ENCODE results near the gene POM121L12. TPM values are rescaled to one million over a fixed set of nuclear protein-coding genes. Genes with fewer than 3 reads are reported as not detected.

The POM121L12 gene
- total RNA-seq, 1 experiment from 2014 or later: not detected

DNA sequence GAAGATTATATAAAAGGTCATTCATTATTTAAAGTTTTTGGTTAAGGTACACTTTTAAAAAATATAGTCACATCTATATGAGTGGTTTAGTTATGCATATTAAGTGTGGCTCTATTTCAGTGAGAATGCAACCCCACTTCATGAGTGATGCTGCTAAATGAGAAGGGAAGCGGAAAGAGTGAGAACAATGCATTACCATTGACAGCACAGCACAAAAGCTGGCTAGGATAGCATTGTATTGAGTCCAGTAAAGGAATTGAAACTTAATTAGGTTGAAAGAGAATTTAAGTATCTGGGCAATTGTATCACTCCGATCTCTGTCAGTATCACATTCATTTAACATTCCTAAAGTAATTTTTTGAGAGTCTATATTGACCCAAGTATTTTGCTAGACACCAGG is 13.2 kb downstream of the POM121L12 start:
- H3K27me3 ChIP-seq (ENCODE audit: insufficient read depth, low read length): no peaks in the 10 kb centered on the region
- H4K91ac ChIP-seq (ENCODE audit: insufficient read length, low read depth, low read length): no peak overlapping the region
- H3K14ac ChIP-seq (ENCODE audit: insufficient read depth, low read length): no peak overlapping the region
- H3K79me1 ChIP-seq (ENCODE audit: insufficient read depth, low read depth, low read length, poor library complexity, severe bottlenecking): no peaks in the 10 kb centered on the region
- H3K4ac ChIP-seq (ENCODE audit: low read depth, low read length): no peak overlapping the region
- H3K4me2 ChIP-seq (ENCODE audit: insufficient read depth, insufficient read length, low read length): no peak overlapping the region
- H3K27me3 Mint-ChIP-seq (ENCODE audit: low read depth): no peaks in the 10 kb centered on the region
- TF ChIP-seq, protein P1, sequence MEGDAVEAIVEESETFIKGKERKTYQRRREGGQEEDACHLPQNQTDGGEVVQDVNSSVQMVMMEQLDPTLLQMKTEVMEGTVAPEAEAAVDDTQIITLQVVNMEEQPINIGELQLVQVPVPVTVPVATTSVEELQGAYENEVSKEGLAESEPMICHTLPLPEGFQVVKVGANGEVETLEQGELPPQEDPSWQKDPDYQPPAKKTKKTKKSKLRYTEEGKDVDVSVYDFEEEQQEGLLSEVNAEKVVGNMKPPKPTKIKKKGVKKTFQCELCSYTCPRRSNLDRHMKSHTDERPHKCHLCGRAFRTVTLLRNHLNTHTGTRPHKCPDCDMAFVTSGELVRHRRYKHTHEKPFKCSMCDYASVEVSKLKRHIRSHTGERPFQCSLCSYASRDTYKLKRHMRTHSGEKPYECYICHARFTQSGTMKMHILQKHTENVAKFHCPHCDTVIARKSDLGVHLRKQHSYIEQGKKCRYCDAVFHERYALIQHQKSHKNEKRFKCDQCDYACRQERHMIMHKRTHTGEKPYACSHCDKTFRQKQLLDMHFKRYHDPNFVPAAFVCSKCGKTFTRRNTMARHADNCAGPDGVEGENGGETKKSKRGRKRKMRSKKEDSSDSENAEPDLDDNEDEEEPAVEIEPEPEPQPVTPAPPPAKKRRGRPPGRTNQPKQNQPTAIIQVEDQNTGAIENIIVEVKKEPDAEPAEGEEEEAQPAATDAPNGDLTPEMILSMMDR (conservative IDR thresholded peaks at IDR 0.05): no peak
- no peak overlapping the region for H2BK5ac ChIP-seq (ENCODE audit: insufficient read length, low read length)
- H2BK12ac ChIP-seq (ENCODE audit: insufficient read length, low read depth, low read length): no peak overlapping the region
- H3K9me3 Mint-ChIP-seq: no peaks in the 10 kb centered on the region; a peak in 2 of 5 replicates
- no peak for DNase-seq
- H3K4me1 ChIP-seq (ENCODE audit: insufficient read depth, low read length): no peaks in the 10 kb centered on the region
- H3K23me2 ChIP-seq (ENCODE audit: insufficient read length, low read depth, low read length, poor library complexity, severe bottlenecking): no peaks in the 10 kb centered on the region
- H3K79me2 ChIP-seq (ENCODE audit: insufficient read depth, low read length): no peaks in the 10 kb centered on the region
- no peak overlapping the region for H2AFZ ChIP-seq (ENCODE audit: low read length)
- H2BK20ac ChIP-seq (ENCODE audit: low read depth, low read length, poor library complexity, severe bottlenecking): no peak overlapping the region
- no CpG with 5 or more reads among the region's 2 CpGs for WGBS (ENCODE audit: extremely low coverage, insufficient read length, low lambda C conversion rate)
- no peak overlapping the region for H3K27ac ChIP-seq (ENCODE audit: insufficient read length, low read depth, low read length)
- no peak overlapping the region for H2AK5ac ChIP-seq (ENCODE audit: insufficient read length, low read length)
- H3K27ac Mint-ChIP-seq: no peak overlapping the region
- H3T11ph ChIP-seq (ENCODE audit: low read length): no peak overlapping the region
- H3K9ac ChIP-seq (ENCODE audit: extremely low read depth, insufficient read length, low read length): no peak overlapping the region
- no peak overlapping the region for H4K5ac ChIP-seq (ENCODE audit: insufficient read length, low read depth, low read length)
- H3K18ac ChIP-seq (ENCODE audit: insufficient read length, low read depth, low read length): no peak overlapping the region
- no peak overlapping the region for H4K8ac ChIP-seq (replicated peaks; ENCODE audit: insufficient read length, low read depth, low read length)
- no peaks in the 10 kb centered on the region for H3K36me3 Mint-ChIP-seq (ENCODE audit: insufficient read depth in 1 of 3, low read depth in 3 of 3)
- no peaks in the 10 kb centered on the region for H4K20me1 ChIP-seq (ENCODE audit: control insufficient read depth, insufficient read depth, insufficient read length)
- no peak overlapping the region for H2BK15ac ChIP-seq (ENCODE audit: low read depth, low read length)
- H3K23ac ChIP-seq (ENCODE audit: insufficient read length, low read depth, low read length): no peak overlapping the region
- no peak overlapping the region for H3K56ac ChIP-seq (ENCODE audit: insufficient read length, low read depth, low read length)
- no peak overlapping the region for H2BK120ac ChIP-seq (ENCODE audit: low read depth, low read length, poor library complexity, severe bottlenecking)
- H3K4me3 Mint-ChIP-seq: no peak overlapping the region
- H3K4me1 Mint-ChIP-seq: no peaks in the 10 kb centered on the region
- no peaks in the 10 kb centered on the region for H3K9me3 ChIP-seq (ENCODE audit: control insufficient read depth, low read depth, low read length)

Measured in H9 (cell line).